Measurements from ENCODE around the gene EDA.

EDA gene

DNA sequence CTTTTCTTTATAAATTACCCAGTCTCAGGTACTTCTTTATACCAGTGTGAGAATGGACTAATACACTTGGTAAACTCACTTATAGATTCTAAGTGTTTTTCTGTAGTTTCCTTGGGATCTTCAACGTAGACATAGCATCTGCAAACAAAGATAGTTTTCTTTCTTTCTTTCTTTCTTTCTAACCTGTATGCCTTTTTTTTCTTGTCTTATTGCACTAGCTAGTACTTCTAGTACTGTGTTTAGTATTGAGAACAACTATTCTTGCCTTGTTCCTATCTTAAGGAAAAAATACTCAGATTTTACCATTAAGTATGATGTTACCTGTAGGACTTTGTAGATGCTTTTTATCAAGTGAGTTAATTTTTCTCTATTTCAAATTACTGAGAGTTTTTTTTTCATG, 102.2 kb downstream of the EDA start:
- no peak overlapping the region for H3K4me3 ChIP-seq (replicated peaks; ENCODE audit: low read depth, low read length)
- no peak for TF ChIP-seq CTCF (IDR thresholded peaks at IDR 0.05; ENCODE audit: low read depth, low read length, missing control alignments)
- no peak for DNase-seq (ENCODE audit: extremely low read depth, low read depth)

DNA sequence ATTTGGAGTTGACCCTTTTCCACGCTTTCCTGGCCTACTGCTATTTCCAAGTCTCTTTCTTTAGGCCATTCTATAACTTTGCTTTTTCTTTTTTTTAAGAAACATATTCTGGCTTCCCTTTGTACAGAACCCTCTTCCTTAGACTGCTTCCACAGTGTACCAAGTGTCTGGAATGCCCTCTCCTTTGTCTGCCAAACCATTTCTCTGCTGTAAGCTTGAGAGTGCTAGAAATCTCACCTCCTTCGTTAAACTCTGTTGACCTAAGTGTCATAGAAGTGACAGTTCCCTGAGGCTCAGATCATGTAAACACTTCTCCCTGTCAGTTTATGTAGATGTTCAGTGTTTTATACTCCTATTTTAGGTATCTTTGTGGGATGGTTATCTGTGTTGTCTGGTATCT, 108.4 kb downstream of the EDA start:
- DNase-seq (ENCODE audit: extremely low read depth, low read depth), result no peak
- no peak for TF ChIP-seq CTCF (IDR thresholded peaks at IDR 0.05; ENCODE audit: low read depth, low read length, missing control alignments)
- H3K4me3 ChIP-seq (replicated peaks; ENCODE audit: low read depth, low read length), result no peak overlapping the region

DNA sequence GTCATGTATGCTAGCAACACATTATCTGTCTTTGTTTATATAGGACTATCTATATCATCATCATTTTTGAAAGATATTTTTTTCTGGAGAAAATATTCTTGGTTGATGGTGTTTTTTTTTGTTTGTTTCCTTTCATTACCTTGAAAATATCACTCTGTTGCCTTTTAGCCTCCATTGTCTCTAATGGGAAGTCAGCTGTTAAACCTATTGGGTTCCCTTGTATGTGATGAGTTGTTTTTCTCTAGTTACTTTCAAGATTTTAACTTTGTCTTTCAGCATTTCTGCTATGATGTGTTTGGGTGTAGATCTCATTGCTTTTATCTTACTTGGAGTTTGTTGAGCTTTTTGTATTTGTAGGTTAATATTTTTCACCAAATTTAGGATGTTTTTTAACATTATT, 124.4 kb downstream of the EDA start:
- no peak for TF ChIP-seq CTCF (IDR thresholded peaks at IDR 0.05; ENCODE audit: low read depth, low read length, missing control alignments)
- H3K4me3 ChIP-seq (replicated peaks; ENCODE audit: low read depth, low read length), result no peak overlapping the region
- no peak for DNase-seq (ENCODE audit: extremely low read depth, low read depth)

DNA sequence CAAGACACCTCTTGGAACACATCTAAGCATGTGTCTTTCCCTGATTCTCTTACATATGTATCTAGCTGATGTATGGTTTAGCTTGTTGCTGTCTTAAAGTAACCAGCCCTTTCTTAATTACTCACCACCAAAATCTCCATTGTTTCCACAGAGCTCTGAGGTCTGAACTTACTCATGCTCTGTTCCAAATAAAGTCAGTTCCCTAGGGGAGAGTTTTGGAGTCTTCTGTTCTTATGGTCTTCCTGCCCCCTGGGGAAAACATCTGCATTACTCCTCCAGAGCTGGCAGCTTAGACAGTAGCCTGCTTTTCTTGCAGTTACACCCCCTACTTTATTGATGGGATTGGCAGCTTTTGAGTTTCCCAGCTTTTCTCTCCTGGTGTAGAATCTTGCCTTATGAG, 125.8 kb downstream of the EDA start:
- DNase-seq (ENCODE audit: extremely low read depth, low read depth), result no peak
- no peak overlapping the region for H3K4me3 ChIP-seq (replicated peaks; ENCODE audit: low read depth, low read length)
- no peak for TF ChIP-seq CTCF (IDR thresholded peaks at IDR 0.05; ENCODE audit: low read depth, low read length, missing control alignments)

DNA sequence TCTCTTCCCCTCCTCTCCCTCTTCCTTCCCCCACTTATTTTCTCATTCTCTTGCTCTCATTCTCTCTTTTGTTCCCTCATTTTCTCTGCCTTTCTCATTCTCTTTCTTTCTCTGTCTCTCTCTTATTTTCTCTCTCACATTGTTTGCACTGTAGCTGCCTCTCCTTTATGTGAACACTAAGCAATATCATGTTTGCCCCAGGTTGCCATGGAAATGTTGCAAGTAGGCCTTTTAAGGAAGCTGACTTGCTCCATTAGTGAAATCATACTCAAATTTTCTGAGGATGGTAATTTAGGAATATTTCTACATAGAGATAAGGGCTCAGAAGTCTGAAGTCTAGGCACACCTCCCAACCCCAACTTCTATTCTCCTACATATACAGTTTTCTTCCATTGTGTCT, 130.1 kb downstream of the EDA start:
- no peak for DNase-seq (ENCODE audit: extremely low read depth, low read depth)
- H3K4me3 ChIP-seq (replicated peaks; ENCODE audit: low read depth, low read length), result no peak overlapping the region
- no peak for TF ChIP-seq CTCF (IDR thresholded peaks at IDR 0.05; ENCODE audit: low read depth, low read length, missing control alignments)

- no peak for TF ChIP-seq CTCF (IDR thresholded peaks at IDR 0.05; ENCODE audit: low read depth, low read length, missing control alignments)
- H3K4me3 ChIP-seq (replicated peaks; ENCODE audit: low read depth, low read length), result no peak overlapping the region
- DNase-seq (ENCODE audit: extremely low read depth, low read depth), result no peak
Measured at GRCh38 chrX:69748055-69748454, 132.1 kb downstream of the EDA start.

GRCh38 chrX:69759921-69760625, 144.2 kb downstream of the EDA start:
- H3K4me3 ChIP-seq (replicated peaks; ENCODE audit: low read depth, low read length), result no peak overlapping the region
- no peak for TF ChIP-seq CTCF (IDR thresholded peaks at IDR 0.05; ENCODE audit: low read depth, low read length, missing control alignments)
- DNase-seq (ENCODE audit: extremely low read depth, low read depth), result no peak

Measured in HFF-Myc (cell line).